ENCODE measurements around the gene KCNIP1.

KCNIP1 gene

DNA sequence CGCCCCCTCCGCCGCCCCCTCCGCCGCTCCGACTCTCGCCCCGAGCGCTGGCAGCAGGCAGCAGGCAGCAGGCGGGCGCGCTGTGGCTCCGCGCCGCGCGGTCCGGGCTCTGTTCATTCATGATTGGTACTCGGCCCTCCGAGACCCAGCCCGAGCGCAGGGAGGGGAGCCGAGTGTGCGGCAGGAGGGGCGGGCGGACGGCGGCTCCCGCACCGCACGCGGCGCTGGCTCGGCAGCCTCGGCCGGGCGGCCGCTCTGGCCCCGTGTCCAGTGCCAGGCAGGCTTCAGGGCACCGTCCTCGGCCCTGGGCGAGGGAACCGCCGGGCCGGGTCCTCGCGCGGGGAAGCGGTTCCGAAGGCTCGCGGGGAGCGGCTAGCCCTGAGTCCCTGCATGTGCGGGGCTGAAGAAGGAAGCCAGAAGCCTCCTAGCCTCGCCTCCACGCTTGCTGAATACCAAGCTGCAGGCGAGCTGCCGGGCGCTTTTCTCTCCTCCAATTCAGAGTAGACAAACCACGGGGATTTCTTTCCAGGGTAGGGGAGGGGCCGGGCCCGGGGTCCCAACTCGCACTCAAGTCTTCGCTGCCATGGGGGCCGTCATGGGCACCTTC, at the start of gene KCNIP1:
TSS of gene KCNIP1 (plus strand) at position 31 of the 607 bp plus-strand sequence.
- DNase-seq = no peak

DNA sequence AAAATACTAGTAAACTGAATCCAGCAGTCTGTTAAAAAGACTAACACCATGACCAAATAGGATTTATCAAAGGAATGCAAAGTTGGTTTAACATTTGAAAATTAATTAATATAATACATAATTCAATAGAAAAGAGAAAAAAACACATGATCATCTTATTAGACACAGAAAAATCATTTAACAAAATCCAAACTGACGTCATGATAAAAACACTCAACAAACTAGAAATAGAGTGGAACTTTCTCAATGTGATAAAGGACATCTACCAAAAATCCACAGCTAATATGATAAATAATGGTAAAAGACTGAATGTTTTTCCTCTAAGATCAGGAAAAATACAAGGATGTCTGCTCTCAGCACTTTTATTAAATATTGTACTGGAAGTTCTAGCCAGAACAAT, 40.4 kb upstream of the KCNIP1 start:
- DNase-seq = no peak

DNA sequence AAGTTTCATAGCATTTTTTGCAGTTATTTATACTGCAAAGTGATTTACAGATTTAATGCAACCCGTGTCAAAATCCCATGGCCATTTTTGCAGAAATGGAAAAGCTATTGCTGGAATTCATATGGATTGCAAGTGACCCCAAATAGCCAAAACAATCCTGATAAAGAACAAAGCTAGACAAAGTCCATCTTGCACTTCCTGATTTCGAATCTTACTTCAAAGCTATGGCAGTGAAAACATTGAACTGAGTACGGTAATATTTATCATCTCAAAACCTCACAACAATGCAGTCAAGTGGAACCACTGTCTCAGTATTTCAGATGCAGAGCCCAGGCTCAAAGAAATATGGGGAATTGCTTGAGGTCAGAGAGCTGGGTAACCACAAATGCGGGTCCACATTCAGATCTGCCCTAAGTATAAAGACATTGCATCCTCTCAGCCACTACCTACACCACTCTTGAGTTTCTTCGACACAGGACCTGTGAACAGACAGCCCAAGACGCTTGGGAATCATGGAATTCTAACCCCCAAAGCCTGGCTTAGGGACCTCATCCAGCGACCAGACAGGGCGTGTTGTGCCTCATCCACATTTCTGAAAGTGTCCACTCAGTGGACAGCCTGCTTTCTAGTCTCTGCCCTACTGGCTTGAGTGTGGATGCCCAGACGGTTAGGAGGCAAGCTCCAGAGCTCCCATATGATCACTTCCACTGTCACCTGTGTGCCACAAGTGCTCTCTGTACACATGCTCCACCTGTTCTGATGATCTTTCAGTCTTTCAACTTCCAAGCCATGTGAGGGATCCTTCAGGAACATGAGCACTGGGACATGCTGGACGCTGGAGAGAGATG, 39.3 kb upstream of the KCNIP1 start:
- DNase-seq = no peak

DNA sequence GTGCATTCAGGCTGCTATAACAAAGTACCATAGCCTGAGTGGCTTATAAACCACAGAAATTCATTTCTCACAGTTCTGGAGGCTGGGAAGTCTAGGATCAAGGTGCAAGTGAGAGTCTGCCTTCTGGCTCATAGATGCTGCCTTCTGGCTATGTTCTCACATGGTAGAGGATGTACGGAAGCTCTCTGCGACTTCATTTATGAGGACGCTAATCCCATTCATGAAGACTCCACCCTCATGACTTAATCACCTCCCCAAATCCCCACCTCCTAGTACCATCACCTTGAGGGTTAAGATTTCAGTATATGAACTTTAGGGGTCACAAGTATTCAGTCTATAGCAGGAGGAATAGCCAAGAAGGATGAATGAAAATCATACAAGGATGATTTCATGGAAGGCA, 37.3 kb upstream of the KCNIP1 start:
- no peak for DNase-seq

DNA sequence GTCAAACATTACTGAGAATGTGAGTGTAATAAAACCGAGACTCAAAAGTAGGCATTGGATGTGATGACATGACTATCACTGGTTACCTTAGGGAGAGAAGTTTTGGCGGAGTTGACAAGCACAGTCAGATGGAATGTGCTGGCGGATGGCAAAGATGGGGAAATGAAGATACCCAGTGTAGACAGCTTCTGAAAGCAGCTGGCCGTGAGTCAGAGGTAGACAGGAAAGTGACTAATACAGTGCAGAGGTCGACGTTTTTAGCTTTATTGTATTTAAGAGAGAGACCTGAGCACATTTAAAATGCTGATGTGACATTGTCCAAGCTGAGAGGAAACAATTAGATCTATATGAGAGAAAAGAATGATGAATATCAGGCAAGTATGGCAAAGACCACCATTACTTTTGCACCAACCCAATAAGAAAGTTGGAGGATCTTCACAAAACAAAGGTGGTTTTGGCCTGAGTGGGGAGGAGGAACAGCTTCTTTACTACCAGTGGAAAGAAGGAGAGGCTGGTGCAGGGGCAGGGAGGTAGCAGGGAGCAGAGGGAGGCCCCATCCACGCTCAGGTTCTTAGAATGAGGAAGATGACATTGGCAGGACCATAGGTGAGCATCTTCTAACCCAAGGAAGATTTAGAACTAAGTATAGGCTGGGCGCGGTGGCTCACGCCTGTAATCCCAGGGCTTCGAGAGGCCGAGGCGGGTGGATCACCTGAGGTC, 36.7 kb upstream of the KCNIP1 start:
- no peak for DNase-seq

DNA sequence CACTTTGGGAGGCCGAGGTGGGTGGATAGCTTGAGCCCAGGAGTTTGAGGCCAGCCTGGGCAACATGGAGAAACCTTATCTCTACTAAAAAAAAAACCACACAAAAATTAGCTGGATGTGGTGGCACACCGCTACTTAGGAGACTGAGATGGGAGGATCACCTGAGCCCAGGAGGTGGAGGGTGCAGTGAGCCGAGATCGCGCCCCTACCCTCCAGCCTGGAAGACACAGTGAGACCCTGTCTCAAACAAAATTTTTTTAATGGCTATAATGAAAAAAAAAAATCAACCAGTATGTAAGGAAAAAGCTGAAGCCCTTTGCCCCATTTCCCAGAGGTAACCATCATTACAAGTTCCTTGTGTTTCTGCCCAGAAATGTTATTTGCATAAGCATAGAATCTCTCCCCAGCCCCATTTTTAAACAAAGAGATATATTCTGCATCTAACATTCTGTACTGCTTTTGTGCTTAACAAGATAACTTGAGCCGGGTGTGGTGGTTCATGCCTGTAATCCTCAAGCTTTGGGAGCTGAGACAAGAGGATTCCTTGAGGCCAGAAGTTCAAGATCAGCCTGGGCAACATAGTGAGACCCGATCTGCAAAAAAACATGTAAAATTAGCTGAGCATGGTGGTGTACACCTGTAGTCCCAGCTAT, 35.1 kb upstream of the KCNIP1 start:
- no peak for DNase-seq

DNA sequence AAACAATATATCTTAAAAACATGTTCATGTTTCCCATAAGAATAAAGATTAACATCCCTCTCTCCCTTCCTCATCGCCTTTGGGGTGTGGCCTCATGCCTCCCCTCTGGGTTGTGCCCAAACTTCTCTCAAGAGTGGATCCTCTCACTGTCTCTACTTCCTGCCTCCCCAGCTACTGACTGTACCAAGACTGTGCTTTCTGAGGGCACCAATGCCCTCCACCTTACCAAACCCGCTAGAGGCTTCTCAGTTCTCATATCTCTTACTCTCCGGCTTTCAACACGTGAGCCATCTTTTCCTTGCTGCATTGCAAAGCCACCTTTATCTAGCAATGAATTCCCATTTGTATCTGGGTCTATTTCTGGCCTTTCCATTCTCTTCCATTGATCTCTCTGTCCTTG, 34.4 kb upstream of the KCNIP1 start:
- no peak for DNase-seq

DNA sequence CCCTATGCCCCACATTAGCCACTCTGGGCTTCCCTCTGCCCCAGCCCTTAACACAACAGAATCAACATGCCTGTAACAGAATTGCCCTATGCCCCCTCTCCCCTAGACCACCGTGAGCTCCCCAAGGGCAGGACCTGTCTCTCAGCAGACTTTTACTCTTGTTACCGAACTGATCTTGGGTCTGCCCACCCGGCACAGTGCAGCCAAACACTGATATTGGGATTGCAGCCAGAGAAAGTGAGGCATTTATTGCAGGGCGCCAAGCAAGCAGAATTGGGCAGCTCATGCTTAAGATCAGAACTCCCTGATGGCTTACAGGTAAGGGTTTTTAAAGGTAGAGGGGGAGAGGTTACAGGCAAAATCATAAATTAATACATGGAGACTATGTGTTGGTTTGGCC, 33.5 kb upstream of the KCNIP1 start:
- no peak for DNase-seq

DNA sequence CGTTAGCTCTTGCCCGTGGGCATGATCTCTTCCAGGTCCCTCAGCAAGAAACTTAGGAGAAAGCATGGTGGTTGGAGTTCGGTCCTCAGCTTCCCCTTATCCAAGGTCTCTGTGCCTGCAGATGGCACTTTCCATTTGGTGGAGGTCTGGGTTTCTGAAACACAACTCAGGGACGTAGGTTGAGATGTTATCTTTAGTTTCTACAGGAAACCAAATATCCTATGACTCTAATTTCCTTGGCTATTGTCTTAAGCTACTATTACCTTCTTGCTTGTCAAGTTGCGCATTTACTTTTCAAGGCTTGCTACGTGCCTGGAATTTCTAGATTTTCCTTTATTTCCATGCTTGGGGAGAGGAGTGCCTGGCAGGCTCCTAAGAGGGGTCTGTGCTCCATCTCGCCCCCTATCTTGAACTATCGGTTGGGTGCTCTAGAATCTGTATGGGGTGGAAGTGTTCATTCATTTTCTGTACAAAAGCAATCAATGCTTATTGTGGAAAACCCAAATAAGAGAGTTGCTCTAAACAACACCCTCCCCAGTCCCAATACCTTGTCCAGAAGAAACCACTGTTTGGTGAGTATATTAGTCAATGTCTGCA, 32.9 kb upstream of the KCNIP1 start:
- no peak for DNase-seq

DNA sequence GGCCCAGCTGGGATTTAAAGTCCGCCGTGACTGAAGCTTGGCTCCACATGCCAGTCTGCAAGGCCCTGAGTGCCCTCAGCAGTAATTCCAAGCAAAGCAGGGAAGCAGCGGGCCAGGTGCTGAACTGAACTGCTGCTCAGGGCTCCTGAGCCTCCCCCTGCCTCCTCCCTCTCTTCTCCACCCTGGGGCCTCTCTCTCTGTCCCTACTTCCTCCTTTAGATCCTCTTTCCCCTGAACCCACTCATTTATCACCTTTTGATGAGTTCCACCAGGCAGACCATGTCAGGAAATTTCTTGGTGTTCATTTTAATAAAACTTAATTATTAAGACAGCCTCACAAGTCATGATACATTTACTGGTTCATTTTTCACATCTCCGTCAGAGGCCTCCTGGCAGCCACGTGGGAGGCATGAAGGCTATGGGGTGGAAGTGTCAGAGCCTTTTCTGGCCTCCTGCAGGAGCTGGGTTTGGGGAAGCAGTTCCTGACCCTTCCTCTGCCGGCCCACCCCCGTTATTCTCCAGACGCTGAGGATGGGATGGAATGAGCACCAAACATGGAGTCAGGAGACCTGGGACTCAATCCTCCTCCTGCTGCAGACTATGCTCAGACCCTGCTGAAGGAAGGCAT, 32.2 kb upstream of the KCNIP1 start:
- DNase-seq = no peak

DNA sequence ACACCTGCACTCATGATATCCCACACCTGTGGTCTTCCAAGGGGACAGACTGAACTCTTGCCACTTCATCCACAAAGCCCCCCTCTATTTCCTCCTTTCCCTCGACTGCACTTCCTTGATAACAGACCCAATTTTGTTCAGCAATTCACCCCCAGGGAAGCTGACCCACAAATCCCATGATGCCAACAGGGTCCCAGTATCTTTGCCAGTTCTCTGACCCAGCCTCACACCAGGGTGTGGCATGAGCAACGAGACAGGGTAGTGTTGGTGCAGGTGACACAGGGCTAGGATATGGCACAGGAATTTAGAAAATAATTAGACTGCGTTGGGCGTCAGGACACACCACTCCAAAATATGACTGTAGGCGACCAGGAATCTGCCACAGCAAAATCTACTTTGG, 30.2 kb upstream of the KCNIP1 start:
- no peak for DNase-seq

DNA sequence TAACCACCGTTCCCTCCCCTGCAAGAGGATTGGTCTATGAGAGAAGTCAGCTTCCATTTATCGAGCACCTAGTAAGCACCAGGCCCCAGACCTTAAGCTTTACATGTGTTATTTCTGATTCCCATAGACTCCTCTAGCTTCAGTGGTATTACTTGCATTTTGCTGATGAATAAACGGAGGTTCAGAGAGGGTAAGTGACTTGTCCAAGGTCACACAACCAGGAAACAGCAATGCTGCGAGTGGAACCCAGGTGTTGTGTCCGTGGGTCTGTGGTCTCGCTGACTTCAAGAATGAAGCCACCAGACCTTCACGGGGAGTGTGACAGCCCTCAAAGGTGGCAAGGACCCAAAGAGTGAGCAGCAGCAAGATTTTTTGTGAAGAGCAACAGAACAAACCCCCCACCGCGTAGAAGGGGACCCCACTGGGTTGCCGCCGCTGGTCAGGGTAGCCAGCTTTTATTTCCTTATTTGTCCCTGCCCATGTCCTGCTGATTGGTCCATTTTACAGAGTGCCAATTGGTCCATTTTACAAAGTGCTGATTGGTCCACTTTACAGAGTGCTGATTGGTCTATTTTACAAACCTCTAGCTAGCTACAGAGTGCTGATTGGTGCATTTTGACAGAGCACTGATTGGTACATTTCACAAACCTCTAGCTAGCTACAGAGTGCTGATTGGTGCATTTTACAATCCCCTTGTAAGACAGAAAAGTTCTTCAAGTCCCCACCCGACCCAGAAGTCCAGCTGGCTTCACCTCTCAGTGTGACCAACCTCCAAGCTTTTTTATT, 29.1 kb upstream of the KCNIP1 start:
- DNase-seq = no peak

DNA sequence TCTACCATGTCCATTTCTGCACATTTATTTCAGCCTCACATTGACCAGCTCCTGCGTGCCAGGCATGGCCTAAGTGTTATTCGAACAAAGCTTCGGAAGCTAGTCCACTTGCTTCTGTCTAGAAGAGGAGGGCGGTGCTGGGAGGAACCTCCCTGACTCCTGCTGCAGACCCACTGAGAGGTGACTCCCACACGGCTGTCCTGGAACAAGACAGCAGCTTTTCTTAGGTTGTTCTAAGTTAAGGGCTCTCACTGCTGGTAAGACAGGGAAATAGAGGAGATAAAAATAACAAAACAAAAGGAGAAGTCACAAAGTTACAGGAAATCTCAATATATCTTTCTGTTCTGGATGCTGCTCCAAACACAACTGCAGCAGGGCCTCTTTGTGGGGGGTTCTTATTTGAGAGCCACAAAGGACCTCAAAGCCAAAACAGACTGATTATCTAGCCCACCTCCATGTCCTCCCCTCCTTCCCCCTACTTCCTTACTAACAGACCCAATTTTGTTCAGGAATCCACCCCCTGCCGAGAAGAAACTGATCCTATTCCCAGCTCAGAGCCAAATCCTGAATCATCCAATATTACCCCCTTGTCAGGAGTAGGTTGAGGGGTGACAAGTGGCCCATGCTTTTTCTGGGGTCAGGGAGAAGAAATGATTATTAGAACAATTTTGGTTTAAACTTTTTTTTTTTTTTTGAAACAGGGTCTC, 28.4 kb upstream of the KCNIP1 start:
- no peak for DNase-seq

DNA sequence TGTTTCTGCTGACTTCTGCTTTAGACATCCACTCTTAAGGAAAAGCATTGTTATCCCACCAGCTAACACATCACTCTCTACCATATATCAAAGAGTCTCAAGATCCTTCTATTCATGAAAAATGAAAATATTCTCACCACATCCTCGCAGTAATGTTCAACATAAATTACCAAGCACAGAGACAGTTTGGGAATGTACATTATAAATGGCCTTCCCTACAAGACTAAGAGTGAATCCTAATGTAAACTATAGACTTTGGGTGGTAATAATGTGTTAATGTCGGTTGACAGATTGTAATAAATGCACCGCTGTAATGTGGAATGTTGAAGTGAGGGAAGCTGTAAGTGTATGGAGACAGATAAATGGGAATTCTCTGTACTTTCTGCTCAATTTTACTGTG, 27.1 kb upstream of the KCNIP1 start:
- DNase-seq = no peak

DNA sequence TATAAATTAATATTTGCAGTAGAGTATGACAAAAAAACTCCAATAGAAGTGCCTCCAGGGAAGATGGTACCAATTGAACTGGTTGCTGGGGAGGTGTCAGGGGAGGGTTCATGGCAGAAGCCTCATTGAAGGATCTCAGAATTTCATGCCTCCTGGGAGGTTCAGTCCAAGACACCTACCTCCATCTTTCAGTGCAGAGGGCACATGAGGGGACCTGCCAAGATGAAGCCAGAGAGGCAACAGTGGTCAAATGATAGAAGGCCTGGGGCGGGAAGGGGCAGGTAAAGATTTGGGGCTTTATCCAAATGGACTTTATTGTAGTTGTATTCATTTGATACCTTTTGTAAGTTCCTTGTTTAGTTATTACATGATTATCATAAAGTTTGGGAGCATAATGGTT, 25.9 kb upstream of the KCNIP1 start:
- DNase-seq = no peak

DNA sequence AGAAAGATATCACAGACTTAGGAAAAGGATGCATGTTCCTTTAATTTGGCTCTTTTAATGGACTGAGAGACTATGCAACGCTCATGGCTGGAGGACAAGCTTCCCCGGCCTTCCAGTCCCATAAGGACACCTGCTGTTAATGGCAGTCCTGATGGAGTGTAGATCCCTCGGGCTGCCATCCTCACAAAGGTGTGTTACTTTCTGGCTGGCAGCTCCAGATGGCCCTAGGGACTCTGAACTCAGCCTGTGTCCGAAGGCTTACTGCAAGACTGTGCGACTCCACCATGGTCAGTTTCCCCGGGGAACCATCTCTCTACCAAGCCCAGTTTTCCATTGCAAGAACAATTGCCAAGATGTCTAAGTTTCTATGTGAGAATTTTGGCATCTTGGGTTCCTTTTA, 25.5 kb upstream of the KCNIP1 start:
- DNase-seq = no peak

DNA sequence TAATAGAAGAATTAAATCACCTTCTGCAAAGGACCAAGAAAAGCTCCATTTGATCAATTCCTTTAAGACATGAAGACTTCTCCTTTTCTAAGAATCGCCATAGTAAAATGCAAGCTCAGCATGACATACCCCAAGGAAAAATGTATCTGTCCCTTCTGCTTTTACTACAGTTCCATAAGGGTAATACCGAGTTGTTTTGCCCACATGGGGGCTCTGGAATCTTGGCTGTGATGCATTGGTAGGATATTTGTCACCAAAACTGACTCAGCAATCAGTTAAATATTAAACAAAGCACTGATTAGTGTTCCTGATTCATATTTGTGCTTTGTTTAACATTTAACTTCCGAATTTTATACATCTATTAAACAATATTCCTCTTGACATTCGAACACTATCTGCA, 24.3 kb upstream of the KCNIP1 start:
- no peak for DNase-seq

DNA sequence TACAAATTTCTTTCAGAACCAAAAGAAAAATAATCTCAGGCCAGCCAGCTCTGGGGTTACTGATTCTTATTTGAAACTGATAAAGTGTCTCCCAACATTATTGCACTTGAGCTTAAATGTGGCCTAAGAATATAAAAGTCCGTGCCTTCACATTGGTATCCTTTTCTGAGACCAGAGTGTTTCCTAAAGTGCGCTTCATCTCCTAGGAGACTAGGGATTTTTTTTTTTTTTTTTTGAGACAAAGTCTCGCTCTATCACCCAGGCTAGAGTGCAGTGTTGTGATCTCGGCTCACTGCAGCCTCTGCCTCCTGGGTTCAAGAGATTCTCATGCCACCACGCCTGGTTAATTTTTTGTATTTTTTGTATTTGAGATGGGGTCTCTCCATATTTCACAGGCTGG, 23.6 kb upstream of the KCNIP1 start:
- no peak for DNase-seq

DNA sequence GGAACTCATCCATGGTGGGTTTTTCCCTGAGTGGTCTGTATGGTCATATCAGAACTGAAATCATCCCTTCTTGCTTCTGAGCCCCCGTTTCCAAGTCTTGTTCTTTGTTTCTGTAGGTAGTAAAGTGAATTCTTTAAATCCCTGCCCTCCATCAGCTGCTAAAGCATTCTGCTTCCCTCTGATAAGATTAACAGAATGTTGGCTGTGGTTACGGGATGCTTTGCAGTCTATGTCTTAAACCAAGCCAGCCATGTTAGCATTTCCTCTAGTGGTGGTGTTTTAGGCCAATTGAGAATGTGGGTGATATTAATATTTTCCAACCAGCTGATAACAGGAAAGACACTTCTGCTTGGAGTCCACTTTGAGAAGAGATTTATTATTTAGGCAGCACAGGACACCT, 22.0 kb upstream of the KCNIP1 start:
- DNase-seq = no peak

DNA sequence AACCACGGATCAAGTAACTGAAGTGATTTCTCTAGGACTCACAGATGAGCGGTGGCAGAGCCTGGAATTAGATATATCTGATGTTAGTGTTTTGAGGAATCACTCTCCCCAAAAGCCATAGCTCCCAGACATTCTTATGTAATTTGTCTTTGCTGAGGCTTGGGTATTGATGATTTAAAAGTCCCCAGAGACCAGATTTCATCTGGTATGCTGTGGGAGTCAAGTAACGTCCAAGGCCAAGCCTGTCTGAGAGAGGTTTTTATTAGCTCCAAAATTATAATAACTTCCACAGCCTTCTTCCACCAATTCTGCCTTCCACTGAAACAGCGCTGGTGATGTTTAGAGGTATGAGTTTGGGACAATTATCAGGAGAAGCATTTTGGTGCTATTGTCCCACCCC, 21.3 kb upstream of the KCNIP1 start:
- no peak for DNase-seq

Data from NCI-H1417 treated with DMSO at 0.1 percent for 48 hours (cell line).